Memory B cell (primary cell): Measurements from ENCODE around the gene PPM1M.
A peak's percentile ranks its signal among the peaks of the same experiment; 100 is the strongest.

ENCODE experiments used
- ATAC-seq: fragments of 150-1000 bp; cut with Tn5 transposase; 2 replicates; pipeline ENCODE4 v1.10.0; 2021; ENCODE audit warnings: low read depth, mild to moderate bottlenecking, moderate library complexity
- DNase-seq, 2 donors: peaks; one replicate each; pipeline ENCODE4 v3.0.0; 2022; ENCODE audit warnings: low spot score in 2 of 2
- H3K27ac Mint-ChIP-seq: one replicate; pipeline ENCODE4 v1.8.0; 2022; ENCODE audit warnings: mild to moderate bottlenecking, moderate library complexity, mixed read lengths
- H3K27me3 Mint-ChIP-seq: one replicate; pipeline ENCODE4 v1.8.0; 2022; ENCODE audit warnings: mixed read lengths
- H3K36me3 Mint-ChIP-seq: one replicate; pipeline ENCODE4 v1.8.0; 2022; ENCODE audit warnings: mild to moderate bottlenecking, mixed read lengths
- H3K4me1 Mint-ChIP-seq: one replicate; pipeline ENCODE4 v1.8.0; 2022; ENCODE audit warnings: mixed read lengths
- H3K4me3 Mint-ChIP-seq: one replicate; pipeline ENCODE4 v1.8.0; 2022; ENCODE audit warnings: mild to moderate bottlenecking, moderate library complexity, mixed read lengths
- H3K9me3 Mint-ChIP-seq: one replicate; pipeline ENCODE4 v1.8.0; 2022; ENCODE audit warnings: mixed read lengths

PPM1M gene

GRCh38 chr3:52230889-52231499 is 14.6 kb upstream of the PPM1M start:
- DNase-seq (no peak), ATAC-seq (no peak)
- Mint-ChIP-seq H3K4me3 (no peak overlapping the region), H3K27ac (peak overlapping the region; percentile 14), H3K4me1 (peaks cover 40% of the 10 kb centered on the region), H3K27me3 (no peaks in the 10 kb centered on the region), H3K36me3 (peaks cover 23% of the 10 kb centered on the region), H3K9me3 (no peaks in the 10 kb centered on the region)

DNA sequence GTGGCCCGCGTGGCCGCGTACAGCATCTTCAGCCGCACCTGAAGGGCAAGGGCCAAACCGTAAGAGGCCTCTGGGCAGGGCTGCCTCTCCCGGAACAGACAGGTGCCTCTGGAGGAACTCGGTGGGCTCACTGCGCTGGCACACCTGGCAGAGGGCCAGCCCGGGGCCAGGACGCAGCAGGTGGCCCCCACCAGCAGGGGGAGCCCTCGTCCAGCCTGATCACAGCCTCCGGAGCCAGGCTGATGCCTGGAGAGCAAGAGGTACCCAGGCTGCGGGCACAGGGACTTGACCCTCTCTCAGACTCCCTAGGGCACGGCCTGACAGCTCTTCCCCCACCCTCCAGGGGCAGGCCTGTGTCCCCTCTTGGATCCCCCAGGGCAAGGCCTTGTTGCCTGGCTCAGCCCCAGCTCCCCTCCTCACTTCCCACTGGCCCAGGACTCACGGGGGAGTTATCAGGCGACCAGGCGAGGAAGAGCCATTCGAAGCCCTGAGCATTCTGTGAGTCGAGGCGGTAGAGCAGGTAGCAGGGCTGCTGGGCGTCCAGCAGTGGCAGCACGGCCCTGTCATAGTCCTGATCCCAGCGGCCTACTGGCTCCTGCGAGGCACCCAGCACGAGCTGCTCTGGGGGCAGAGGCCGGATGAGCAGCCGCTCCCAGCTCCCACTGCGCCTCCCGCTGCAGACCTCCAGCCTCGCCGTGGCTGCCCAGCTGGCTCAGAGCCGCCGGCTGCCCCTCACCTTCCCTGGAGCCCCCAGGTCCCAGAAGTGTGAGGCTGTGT is 13.9 kb upstream of the PPM1M start:
- H3K9me3 Mint-ChIP-seq, result no peaks in the 10 kb centered on the region
- peak overlapping the region; percentile 0 for H3K4me3 Mint-ChIP-seq
- ATAC-seq (peak; percentile 95), DNase-seq (peak; percentile 91 to 97)
- H3K27me3 Mint-ChIP-seq, result no peaks in the 10 kb centered on the region
- H3K4me1 Mint-ChIP-seq, result peaks cover 37% of the 10 kb centered on the region
- peaks cover 23% of the 10 kb centered on the region for H3K36me3 Mint-ChIP-seq
- H3K27ac Mint-ChIP-seq, result peak overlapping the region; percentile 80

GRCh38 chr3:52232279-52233107 is 13.1 kb upstream of the PPM1M start:
- ATAC-seq (no peak), DNase-seq (no peak)
- H3K4me1 Mint-ChIP-seq, result peaks cover 39% of the 10 kb centered on the region
- no peak overlapping the region for H3K4me3 Mint-ChIP-seq
- no peaks in the 10 kb centered on the region for H3K27me3 Mint-ChIP-seq
- peaks cover 23% of the 10 kb centered on the region for H3K36me3 Mint-ChIP-seq
- no peaks in the 10 kb centered on the region for H3K9me3 Mint-ChIP-seq
- H3K27ac Mint-ChIP-seq, result peak overlapping the region; percentile 80

- no peak for DNase-seq
- Mint-ChIP-seq H3K27ac (no peak overlapping the region), H3K4me1 (peaks cover 41% of the 10 kb centered on the region), H3K4me3 (no peak overlapping the region), H3K9me3 (no peaks in the 10 kb centered on the region), H3K36me3 (peaks cover 23% of the 10 kb centered on the region), H3K27me3 (no peaks in the 10 kb centered on the region)
- ATAC-seq, result no peak
Measured at GRCh38 chr3:52233108-52233591, 12.4 kb upstream of the PPM1M start.

DNA sequence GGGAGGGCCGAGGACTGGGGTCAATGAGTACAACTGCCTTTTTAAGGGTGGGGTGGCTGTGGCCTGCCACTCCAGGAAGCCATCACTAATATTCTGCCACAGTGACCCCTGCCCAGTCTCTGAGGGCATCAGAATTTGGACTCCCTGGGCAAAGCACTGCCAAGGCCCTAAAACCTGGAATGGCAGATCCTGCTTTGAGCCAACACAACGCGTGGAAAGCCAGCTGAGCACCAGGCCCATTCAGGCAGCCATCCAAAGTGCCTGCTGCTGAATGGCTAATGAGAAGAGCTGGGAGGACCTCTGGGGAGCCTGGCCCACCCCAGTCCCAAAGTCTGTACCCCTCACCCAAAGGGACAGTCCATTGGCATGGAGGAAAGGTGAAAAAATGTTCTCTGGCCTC is 11.6 kb upstream of the PPM1M start:
- Mint-ChIP-seq H3K4me3 (no peak overlapping the region), H3K36me3 (peaks cover 23% of the 10 kb centered on the region), H3K4me1 (peaks cover 46% of the 10 kb centered on the region)

GRCh38 chr3:52234516-52235447 is 10.8 kb upstream of the PPM1M start:
- no peaks in the 10 kb centered on the region for H3K27me3 Mint-ChIP-seq
- H3K4me3 Mint-ChIP-seq, result no peak overlapping the region
- peaks cover 18% of the 10 kb centered on the region for H3K36me3 Mint-ChIP-seq
- H3K27ac Mint-ChIP-seq, result no peak overlapping the region
- ATAC-seq, result no peak
- peaks cover 49% of the 10 kb centered on the region for H3K4me1 Mint-ChIP-seq
- H3K9me3 Mint-ChIP-seq, result no peaks in the 10 kb centered on the region
- no peak for DNase-seq

More for the DNA sequence above, 11.6 kb upstream of the PPM1M start:
- no peaks in the 10 kb centered on the region for H3K27me3 Mint-ChIP-seq
- no peak overlapping the region for H3K27ac Mint-ChIP-seq
- H3K9me3 Mint-ChIP-seq, result no peaks in the 10 kb centered on the region
- no peak for DNase-seq
- no peak for ATAC-seq

DNA sequence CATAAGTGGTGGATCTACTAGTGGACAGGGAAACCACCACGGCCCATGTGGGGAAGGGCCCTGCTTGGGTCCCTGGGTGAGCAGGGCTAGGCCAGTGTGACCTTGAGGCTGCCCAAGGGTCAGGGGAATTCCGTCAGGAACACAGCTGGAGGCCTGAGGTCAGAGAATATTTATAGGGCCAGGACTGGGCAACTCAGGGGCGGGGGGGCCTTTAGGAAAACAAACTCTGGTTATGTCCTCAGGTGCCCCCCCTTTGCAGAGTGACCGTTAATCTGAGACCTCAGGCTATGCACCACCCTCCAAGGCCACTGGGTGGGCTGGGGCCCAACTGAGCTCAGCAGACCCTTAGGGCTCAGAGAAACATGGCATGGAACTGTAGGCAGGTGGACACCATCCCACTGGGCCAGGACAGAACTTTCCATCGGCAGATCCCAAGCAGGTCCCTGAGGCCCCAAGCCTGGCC is 9.1 kb upstream of the PPM1M start:
- Mint-ChIP-seq H3K9me3 (no peaks in the 10 kb centered on the region), H3K36me3 (peaks cover 9% of the 10 kb centered on the region), H3K4me3 (peak overlapping the region; percentile 21), H3K27ac (no peak overlapping the region), H3K4me1 (peaks cover 51% of the 10 kb centered on the region), H3K27me3 (no peaks in the 10 kb centered on the region)
- DNase-seq (no peak), ATAC-seq (no peak)

- peaks cover 5% of the 10 kb centered on the region for H3K36me3 Mint-ChIP-seq
- no peaks in the 10 kb centered on the region for H3K27me3 Mint-ChIP-seq
- no peak for DNase-seq
- ATAC-seq, result no peak
- peaks cover 49% of the 10 kb centered on the region for H3K4me1 Mint-ChIP-seq
- H3K9me3 Mint-ChIP-seq, result no peaks in the 10 kb centered on the region
- peak overlapping the region; percentile 97 for H3K4me3 Mint-ChIP-seq
- H3K27ac Mint-ChIP-seq, result no peak overlapping the region
Measured at GRCh38 chr3:52237006-52237656, 8.4 kb upstream of the PPM1M start.

DNA sequence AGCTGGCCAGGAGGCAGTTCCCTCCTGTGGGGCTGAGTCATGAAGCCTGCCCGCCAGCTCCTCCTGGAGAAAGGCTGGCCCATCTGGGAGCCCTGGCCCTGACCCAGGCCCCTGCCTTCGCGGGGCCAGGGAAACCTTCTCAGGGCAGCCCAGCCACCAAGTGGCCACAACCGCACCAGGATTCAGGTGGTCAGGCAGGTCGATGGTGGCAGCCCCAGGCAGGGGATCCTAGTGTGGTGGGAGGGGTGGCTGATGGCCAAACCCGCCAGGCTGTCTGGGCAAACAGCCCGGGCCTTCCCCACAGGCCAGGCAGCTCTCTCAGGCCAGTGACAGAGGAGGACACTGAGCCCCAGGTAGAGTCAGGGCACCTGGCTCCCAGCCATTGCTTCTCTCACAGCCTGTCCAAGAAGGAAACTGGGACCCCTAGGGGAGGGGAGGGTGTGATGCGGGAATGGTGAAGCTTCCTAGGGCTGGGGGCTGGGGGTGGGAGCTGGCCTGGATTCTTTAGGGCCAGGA is 7.8 kb upstream of the PPM1M start:
- no peak overlapping the region for H3K27ac Mint-ChIP-seq
- H3K36me3 Mint-ChIP-seq, result peaks cover 3% of the 10 kb centered on the region
- no peaks in the 10 kb centered on the region for H3K9me3 Mint-ChIP-seq
- H3K27me3 Mint-ChIP-seq, result no peaks in the 10 kb centered on the region
- H3K4me1 Mint-ChIP-seq, result peaks cover 46% of the 10 kb centered on the region
- no peak for DNase-seq
- H3K4me3 Mint-ChIP-seq, result peak overlapping the region; percentile 97
- no peak for ATAC-seq

DNA sequence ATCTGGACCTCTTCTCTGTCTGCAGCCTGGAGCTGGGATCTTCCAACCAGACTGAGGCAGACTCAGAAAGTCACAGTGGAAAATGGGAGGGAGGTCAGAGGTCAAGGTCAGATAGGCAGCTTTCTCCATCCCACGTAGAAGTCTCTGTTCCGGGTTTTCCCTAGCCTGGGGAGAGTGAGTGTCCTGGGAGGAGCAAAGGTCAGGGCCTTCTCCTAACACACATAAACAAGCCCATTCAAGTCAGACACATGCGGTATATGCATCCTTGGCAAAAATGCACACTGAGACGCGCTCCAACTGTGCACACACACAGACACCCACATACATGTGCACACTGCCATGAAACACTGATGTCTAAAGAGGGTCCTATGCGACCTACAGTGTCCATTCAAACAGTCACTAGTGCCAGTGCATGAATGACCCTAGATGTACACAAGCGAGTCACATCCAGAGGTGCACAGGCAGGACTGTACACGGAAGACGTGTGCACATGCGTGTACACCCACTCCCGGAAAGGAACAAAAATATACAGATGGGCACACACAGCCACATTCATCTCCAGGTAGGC is 7.3 kb upstream of the PPM1M start:
- Mint-ChIP-seq H3K4me3 (peak overlapping the region; percentile 97), H3K27me3 (no peaks in the 10 kb centered on the region), H3K4me1 (peaks cover 48% of the 10 kb centered on the region), H3K27ac (peak overlapping the region; percentile 83), H3K36me3 (peaks cover 3% of the 10 kb centered on the region), H3K9me3 (no peaks in the 10 kb centered on the region)
- ATAC-seq, result no peak
- DNase-seq, result no peak

DNA sequence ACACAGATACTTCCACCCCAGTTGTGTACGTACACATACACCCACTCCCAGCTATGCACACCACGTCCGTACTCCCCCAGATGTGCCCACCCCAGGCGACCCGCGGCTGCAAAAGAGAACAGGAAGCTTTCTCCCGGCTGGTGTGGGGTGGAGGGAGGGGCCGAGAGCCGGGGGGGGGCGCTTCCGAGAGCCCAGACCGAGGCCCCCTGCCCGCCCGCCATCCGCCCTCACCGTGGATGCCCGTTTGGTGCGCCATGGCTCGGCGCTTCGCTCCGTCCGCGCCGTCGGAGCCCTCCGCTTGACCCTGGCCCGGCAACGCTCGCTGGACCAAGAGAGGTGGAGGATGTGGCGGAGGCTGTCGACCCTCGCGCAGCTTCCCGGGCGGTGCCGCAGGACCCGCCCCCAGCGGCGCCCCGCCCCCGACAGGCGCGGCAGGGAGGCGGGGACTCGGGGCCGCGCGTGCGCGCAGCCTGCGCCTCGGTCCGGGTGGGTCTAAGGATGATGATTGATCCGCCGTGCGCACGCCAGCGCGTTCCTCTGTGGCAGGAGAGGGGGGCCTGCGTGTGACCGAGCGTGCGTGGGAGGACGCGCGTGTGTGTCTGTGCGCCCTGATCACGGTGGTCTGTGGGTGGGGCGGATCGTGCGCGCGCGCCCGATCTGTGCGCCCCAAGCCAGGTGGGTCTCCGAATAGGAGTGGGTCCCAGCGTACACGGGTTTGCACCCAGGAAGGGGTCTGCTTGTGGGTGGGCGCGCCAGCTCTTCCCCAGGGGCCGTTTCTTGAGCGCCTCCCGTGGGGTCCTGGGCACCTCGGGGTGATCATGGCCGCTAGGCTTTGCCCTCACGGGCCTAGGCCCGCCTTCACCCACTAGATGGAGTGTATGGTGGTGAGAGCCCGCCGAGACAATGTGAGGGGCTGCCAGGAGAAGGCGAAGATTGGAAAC is 6.5 kb upstream of the PPM1M start, which contains the start of gene TWF2:
TSS of gene TWF2 (minus strand) at position 398 of the 941 bp plus-strand sequence. CDS start at position 256, 142 bp downstream.
- H3K4me1 Mint-ChIP-seq, result peaks cover 52% of the 10 kb centered on the region
- H3K36me3 Mint-ChIP-seq, result peaks cover 3% of the 10 kb centered on the region
- no peaks in the 10 kb centered on the region for H3K27me3 Mint-ChIP-seq
- no peaks in the 10 kb centered on the region for H3K9me3 Mint-ChIP-seq
- H3K27ac Mint-ChIP-seq, result peak within 1 kb of the TSS; percentile 88
- DNase-seq, result peak; percentile 81 to 83
- peak within 1 kb of the TSS; percentile 97 for H3K4me3 Mint-ChIP-seq
- peak; percentile 85 for ATAC-seq
